Neural crest cell (in vitro differentiated cells): ENCODE measurements around the gene PNMT. TPM values are rescaled to one million over a fixed set of nuclear protein-coding genes. Genes with fewer than 3 reads are reported as not detected.
A peak's percentile ranks its signal among the peaks of the same experiment; 100 is the strongest.

Source experiments
- DNase-seq: peaks from one replicate; pipeline ENCODE4 v3.0.0; 2021; ENCODE audit warnings: low read depth, mixed read lengths, low spot score
- H3K27ac Mint-ChIP-seq: one replicate; pipeline ENCODE4 v1.8.0; 2021; ENCODE audit warnings: mild to moderate bottlenecking, mixed read lengths; ENCODE audit not compliant: unreplicated experiment
- H3K27me3 Mint-ChIP-seq: 2 replicates; pipeline ENCODE4 v1.8.0; 2021; ENCODE audit warnings: low read depth, mild to moderate bottlenecking, mixed read lengths
- H3K36me3 Mint-ChIP-seq: 2 replicates; pipeline ENCODE4 v1.8.0; 2021; ENCODE audit warnings: low read depth, mild to moderate bottlenecking, mixed read lengths
- H3K4me1 Mint-ChIP-seq: 2 replicates; pipeline ENCODE4 v1.8.0; 2021; ENCODE audit warnings: mixed read lengths
- H3K4me3 Mint-ChIP-seq: one replicate; pipeline ENCODE4 v1.8.0; 2021; ENCODE audit warnings: mild to moderate bottlenecking, mixed read lengths
- H3K9me3 Mint-ChIP-seq: 2 replicates; pipeline ENCODE4 v1.8.0; 2021; ENCODE audit warnings: mixed read lengths
- CTCF ChIP-seq: fragments of 200-600 bp; sonication (generic); conservative IDR thresholded peaks from 2 replicates; pipeline ENCODE4 v1.5.0; 2021; ENCODE audit warnings: antibody characterized with exemption, mild to moderate bottlenecking
- total RNA-seq: library from RNA; stranded (reverse); gene quantifications from 2 replicates; pipeline ENCODE4 v1.2.1, GENCODE V29; 2021

The PNMT gene
- total RNA-seq, 1 donor from 2014 or later = 0.84 TPM

- H3K4me1 Mint-ChIP-seq = peaks cover 11% of the 10 kb centered on the region
- no peak for TF ChIP-seq CTCF
- no peaks in the 10 kb centered on the region for H3K9me3 Mint-ChIP-seq
- H3K4me3 Mint-ChIP-seq = peak overlapping the region; percentile 49
- no peak for DNase-seq
- H3K27ac Mint-ChIP-seq = no peak overlapping the region
- no peaks in the 10 kb centered on the region for H3K36me3 Mint-ChIP-seq
- peaks cover 71% of the 10 kb centered on the region for H3K27me3 Mint-ChIP-seq
Observed at GRCh38 chr17:39631403-39631802, 36.9 kb upstream of the PNMT start.

- Mint-ChIP-seq H3K4me3 (no peak overlapping the region), H3K27ac (no peak overlapping the region), H3K9me3 (no peaks in the 10 kb centered on the region), H3K4me1 (peaks cover 15% of the 10 kb centered on the region), H3K27me3 (peaks cover 65% of the 10 kb centered on the region), H3K36me3 (no peaks in the 10 kb centered on the region)
- DNase-seq = no peak
- no peak for TF ChIP-seq CTCF
Observed at GRCh38 chr17:39632153-39632941, 35.9 kb upstream of the PNMT start.

GRCh38 chr17:39633570-39634183, 34.6 kb upstream of the PNMT start:
- Mint-ChIP-seq H3K27me3 (peaks cover 52% of the 10 kb centered on the region), H3K4me3 (no peak overlapping the region), H3K36me3 (no peaks in the 10 kb centered on the region), H3K27ac (no peak overlapping the region), H3K4me1 (peaks cover 28% of the 10 kb centered on the region), H3K9me3 (no peaks in the 10 kb centered on the region)
- no peak for DNase-seq
- no peak for TF ChIP-seq CTCF

GRCh38 chr17:39634384-39634871, 33.8 kb upstream of the PNMT start:
- TF ChIP-seq CTCF = peak; percentile 77
- Mint-ChIP-seq H3K36me3 (no peaks in the 10 kb centered on the region), H3K27ac (no peak overlapping the region), H3K9me3 (no peaks in the 10 kb centered on the region), H3K27me3 (peaks cover 45% of the 10 kb centered on the region), H3K4me3 (peak overlapping the region; percentile 61), H3K4me1 (peaks cover 36% of the 10 kb centered on the region)
- no peak for DNase-seq

- Mint-ChIP-seq H3K27me3 (peaks cover 32% of the 10 kb centered on the region), H3K4me3 (peak overlapping the region; percentile 94), H3K27ac (no peak overlapping the region), H3K4me1 (peaks cover 43% of the 10 kb centered on the region), H3K9me3 (no peaks in the 10 kb centered on the region), H3K36me3 (no peaks in the 10 kb centered on the region)
- TF ChIP-seq CTCF = no peak
- no peak for DNase-seq
Observed at GRCh38 chr17:39635614-39636176, 32.6 kb upstream of the PNMT start.
